K562 (cell line): ENCODE data around the gene TBXA2R. TPM values are rescaled to one million over a fixed set of nuclear protein-coding genes. Genes with fewer than 3 reads are reported as not detected.

Experiments
- BCLAF1 ChIP-seq, 2 experiments: fragments of 450-650 bp in 1 of 2; IDR thresholded peaks; 2 replicates each; pipeline ENCODE4 v1.6.1; 2011 to 2017; ENCODE audit warnings: low read depth in 2 of 2, antibody characterized with exemption in 1 of 2, borderline replicate concordance in 1 of 2, low read length in 1 of 2, mild to moderate bottlenecking in 1 of 2, mixed read lengths in 1 of 2; ENCODE audit not compliant: control insufficient read depth in 1 of 2
- CHD4 ChIP-seq: fragments of 200-600 bp; sonication (generic); IDR thresholded peaks from 3 replicates; pipeline ENCODE4 v1.6.1; 2012; ENCODE audit warnings: low read depth, mild to moderate bottlenecking, mixed read lengths, low read length, inconsistent platforms; ENCODE audit not compliant: insufficient read depth, insufficient replicate concordance, poor library complexity, severe bottlenecking
- CREB1 ChIP-seq, 2 experiments: sonication (generic) in 1 of 2; formaldehyde crosslinking in 1 of 2; IDR thresholded peaks; 2 replicates each; pipeline versions ENCODE4 v1.6.1 to v1.8.0; 2012 to 2022; ENCODE audit warnings: inconsistent platforms in 1 of 2, mild to moderate bottlenecking in 1 of 2, missing genetic modification reagents in 1 of 2, moderate library complexity in 1 of 2
- DPF2 ChIP-seq: fragments of 450-650 bp; IDR thresholded peaks from 2 replicates; pipeline ENCODE4 v1.6.1; 2016
- ELF4 ChIP-seq: fragments of 450-650 bp; formaldehyde crosslinking; IDR thresholded peaks from 2 replicates; pipeline ENCODE4 v1.4.0; 2022; ENCODE audit warnings: missing genetic modification characterization
- ETV1 ChIP-seq: fragments of 450-650 bp; conservative IDR thresholded peaks from 2 replicates; pipeline ENCODE4 v1.6.1; 2016; ENCODE audit warnings: missing genetic modification characterization, control low read depth, low read depth, missing compliant biosample characterization
- HLTF ChIP-seq: fragments of 450-650 bp; IDR thresholded peaks from 2 replicates; pipeline ENCODE4 v1.6.1; 2016
- MAFG ChIP-seq: fragments of 450-650 bp; conservative IDR thresholded peaks from 2 replicates; pipeline ENCODE4 v1.6.1; 2016; ENCODE audit warnings: missing genetic modification characterization, missing compliant biosample characterization
- NR0B1 ChIP-seq: fragments of 450-650 bp; IDR thresholded peaks from one replicate; pipeline ENCODE4 v1.6.1; 2018; ENCODE audit warnings: mild to moderate bottlenecking, moderate library complexity; ENCODE audit not compliant: partially characterized antibody
- NR4A1 ChIP-seq, 2 experiments: fragments of 250-450 bp in 1 of 2; fragments of 450-650 bp in 1 of 2; sonication (Bioruptor Pico) in 1 of 2; IDR thresholded peaks; 2 replicates each; pipeline versions ENCODE4 v1.4.0 to v1.6.1; 2016 to 2020; ENCODE audit warnings: mild to moderate bottlenecking in 2 of 2, missing compliant biosample characterization in 1 of 2, missing genetic modification characterization in 1 of 2, moderate library complexity in 1 of 2
- PATZ1 ChIP-seq: fragments of 250-450 bp; sonication (Bioruptor Pico); IDR thresholded peaks from 2 replicates; pipeline ENCODE4 v1.5.0; 2020; ENCODE audit warnings: mild to moderate bottlenecking, borderline replicate concordance
- PREB ChIP-seq: sonication (generic); formaldehyde crosslinking; IDR thresholded peaks from 2 replicates; pipeline ENCODE4 v1.8.1; 2023; ENCODE audit warnings: mild to moderate bottlenecking, missing genetic modification reagents
- ZFP36 ChIP-seq: fragments of 150-350 bp; IDR thresholded peaks from 2 replicates; pipeline ENCODE4 v1.6.1; 2018; ENCODE audit warnings: low read length, low read depth; ENCODE audit not compliant: partially characterized antibody
- ZFPM2 ChIP-seq: fragments of 250-450 bp; sonication (Bioruptor Pico); IDR thresholded peaks from 2 replicates; pipeline ENCODE4 v1.5.1; 2022; ENCODE audit warnings: mild to moderate bottlenecking
- ZNF408 ChIP-seq: fragments of 250-450 bp; sonication (Bioruptor Pico); IDR thresholded peaks from 2 replicates; pipeline ENCODE4 v1.4.0; 2020; ENCODE audit warnings: low read depth, mild to moderate bottlenecking, moderate library complexity
- ZNF740 ChIP-seq, 3 experiments: fragments of 200-800 bp in 1 of 3; sonication (Bioruptor generic) in 1 of 3; sonication (generic) in 1 of 3; formaldehyde crosslinking in 1 of 3; IDR thresholded peaks; 2 replicates each; pipeline versions ENCODE4 v1.6.1 to v1.8.0; 2016 to 2022; ENCODE audit warnings: mild to moderate bottlenecking in 2 of 3, missing compliant biosample characterization in 2 of 3, missing genetic modification characterization in 2 of 3, missing genetic modification reagents in 1 of 3
- ZNF76 ChIP-seq: fragments of 250-450 bp; sonication (Bioruptor Pico); IDR thresholded peaks from 2 replicates; pipeline ENCODE4 v1.4.0; 2020; ENCODE audit warnings: mild to moderate bottlenecking, moderate library complexity, borderline replicate concordance
- polyA plus RNA-seq, 8 experiments: library from polyadenylated mRNA; depleted of rRNA in 4 of 8; stranded (reverse) in 5 of 8; unstranded in 3 of 8; fragments of >200 nt; fragmentation: Nextera tagmentation in 2 of 8; fragmentation: Illumina TruSeq in 1 of 8; extraction: Ambion mirVana in 2 of 8; extraction: Trizol in 1 of 8; gene quantifications; 2 replicates each; pipeline versions ENCODE4 v1.2.1 to v1.2.3, GENCODE V29; 2011 to 2014; ENCODE audit warnings: inconsistent platforms in 1 of 8, missing spikeins in 1 of 8
- total RNA-seq, 7 experiments: library from RNA; depleted of rRNA in 6 of 7; stranded (reverse); fragments of >200 nt in 6 of 7; fragmentation: Illumina TruSeq in 2 of 7; extraction: Trizol in 2 of 7; gene quantifications; 2 replicates each; pipeline versions ENCODE4 v1.2.1 to v1.2.3, GENCODE V29; 2011 to 2021; ENCODE audit warnings: low replicate concordance in 1 of 7

The TBXA2R gene
- total and polyA plus RNA-seq, 9 of the 15 experiments (the other 6 are each of a cell fraction or from before 2014, with no cell fraction given) = 1.5 to 24.0 (median 2.8) TPM

- TF ChIP-seq ZNF740 (CRISPR knock-in tag; IDR thresholded peaks at IDR 0.05) (peak; percentile 56; the same call in 1 of the 2 replicates), ZNF740 (tag; IDR thresholded peaks at IDR 0.05) (no peak), ELF4 (CRISPR knock-in tag) (no peak), DPF2 (no peak), CREB1 (IDR thresholded peaks at IDR 0.05) (no peak), CREB1 (CRISPR knock-in tag; IDR thresholded peaks at IDR 0.05) (0 out of 2 replicates have a peak, but pooled peaks have one; percentile 10), CHD4 (no peak), ETV1 (tag) (peak; percentile 68), MAFG (tag) (no peak), PREB (CRISPR knock-in tag) (no peak), ZFPM2 (CRISPR knock-in tag) (no peak), NR0B1 (no peak), ZFP36 (peak; percentile 74), ZNF408 (no peak), ZNF76 (CRISPR knock-in tag) (no peak), BCLAF1 (IDR thresholded peaks at IDR 0.05; ENCODE audit: borderline replicate concordance in 1 of 2, control insufficient read depth in 1 of 2, low read depth in 2 of 2, low read length in 1 of 2) (no peak), HLTF (no peak), PATZ1 (no peak), NR4A1 (CRISPR knock-in tag; IDR thresholded peaks at IDR 0.05) (no peak), NR4A1 (tag; IDR thresholded peaks at IDR 0.05) (peak; percentile 69)
These were observed 2.2 kb upstream of the TBXA2R start (continued) for GRCh38 chr19:3608750-3609322.
